NT2/D1 (cell line): ENCODE data around the gene ZNF587.

ENCODE experiments used
- SUZ12 ChIP-seq: IDR thresholded peaks from 2 replicates; pipeline ENCODE4 v1.6.1; 2011; ENCODE audit not compliant: insufficient read length, insufficient read depth; ENCODE audit errors: extremely low read depth
- YY1 ChIP-seq: IDR thresholded peaks from 2 replicates; pipeline ENCODE4 v1.6.1; 2011; ENCODE audit not compliant: insufficient read length, insufficient read depth

DNA sequence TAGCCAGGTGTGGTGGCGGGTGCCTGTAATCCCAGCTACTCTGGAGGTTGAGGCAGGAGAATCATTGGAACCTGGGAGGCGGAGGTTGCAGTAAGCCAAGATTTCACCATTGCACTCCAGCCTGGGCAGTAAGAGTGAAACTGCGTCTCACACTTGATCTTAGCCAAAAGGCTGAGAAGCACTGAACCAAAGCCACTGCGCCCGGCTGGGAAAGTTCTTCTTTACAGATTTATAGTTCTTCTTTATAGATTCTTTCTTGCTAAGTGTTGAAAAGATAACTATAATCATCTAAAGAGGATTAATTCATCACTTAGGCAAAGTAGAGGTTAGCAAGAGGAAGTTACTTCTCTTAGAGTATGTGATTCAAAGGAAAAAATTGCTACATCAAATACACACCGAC lies 55.6 kb downstream of the ZNF587 start:
- TF ChIP-seq YY1 (no peak), SUZ12 (no peak)
